Right lobe of liver (tissue), 4 donors: ENCODE data around the gene SLC12A3.

Source experiments
- POLR2A ChIP-seq: fragments of 450-650 bp; IDR thresholded peaks from one replicate; pipeline ENCODE4 v1.6.1; 2017; ENCODE audit warnings: antibody characterized with exemption, mild to moderate bottlenecking
- TF ChIP-seq, protein P1 (sequence below), 4 donors: fragments of 200-600 bp in 3 of 4; fragments of 450-650 bp in 1 of 4; IDR thresholded peaks; one replicate each; pipeline versions ENCODE4 v1.5.1 to v1.8.0; 2016 to 2022; ENCODE audit warnings: antibody characterized with exemption in 4 of 4, mild to moderate bottlenecking in 2 of 4
- donor health status: DM: no; HTN: no; CAD: no.
- donor health status: DM: no; HTN: no; CAD: no.
- donor health status: DM: no; HTN: yes; CAD: no.

- no peak for TF ChIP-seq POLR2A
- TF ChIP-seq, protein P1, sequence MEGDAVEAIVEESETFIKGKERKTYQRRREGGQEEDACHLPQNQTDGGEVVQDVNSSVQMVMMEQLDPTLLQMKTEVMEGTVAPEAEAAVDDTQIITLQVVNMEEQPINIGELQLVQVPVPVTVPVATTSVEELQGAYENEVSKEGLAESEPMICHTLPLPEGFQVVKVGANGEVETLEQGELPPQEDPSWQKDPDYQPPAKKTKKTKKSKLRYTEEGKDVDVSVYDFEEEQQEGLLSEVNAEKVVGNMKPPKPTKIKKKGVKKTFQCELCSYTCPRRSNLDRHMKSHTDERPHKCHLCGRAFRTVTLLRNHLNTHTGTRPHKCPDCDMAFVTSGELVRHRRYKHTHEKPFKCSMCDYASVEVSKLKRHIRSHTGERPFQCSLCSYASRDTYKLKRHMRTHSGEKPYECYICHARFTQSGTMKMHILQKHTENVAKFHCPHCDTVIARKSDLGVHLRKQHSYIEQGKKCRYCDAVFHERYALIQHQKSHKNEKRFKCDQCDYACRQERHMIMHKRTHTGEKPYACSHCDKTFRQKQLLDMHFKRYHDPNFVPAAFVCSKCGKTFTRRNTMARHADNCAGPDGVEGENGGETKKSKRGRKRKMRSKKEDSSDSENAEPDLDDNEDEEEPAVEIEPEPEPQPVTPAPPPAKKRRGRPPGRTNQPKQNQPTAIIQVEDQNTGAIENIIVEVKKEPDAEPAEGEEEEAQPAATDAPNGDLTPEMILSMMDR (IDR thresholded peaks at IDR 0.05) = no peak
Measured at GRCh38 chr16:56950051-56950450, 85.0 kb downstream of the SLC12A3 start.
